ENCODE measurements around the gene C16orf78.
A peak's percentile ranks its signal among the peaks of the same experiment; 100 is the strongest.

DNA sequence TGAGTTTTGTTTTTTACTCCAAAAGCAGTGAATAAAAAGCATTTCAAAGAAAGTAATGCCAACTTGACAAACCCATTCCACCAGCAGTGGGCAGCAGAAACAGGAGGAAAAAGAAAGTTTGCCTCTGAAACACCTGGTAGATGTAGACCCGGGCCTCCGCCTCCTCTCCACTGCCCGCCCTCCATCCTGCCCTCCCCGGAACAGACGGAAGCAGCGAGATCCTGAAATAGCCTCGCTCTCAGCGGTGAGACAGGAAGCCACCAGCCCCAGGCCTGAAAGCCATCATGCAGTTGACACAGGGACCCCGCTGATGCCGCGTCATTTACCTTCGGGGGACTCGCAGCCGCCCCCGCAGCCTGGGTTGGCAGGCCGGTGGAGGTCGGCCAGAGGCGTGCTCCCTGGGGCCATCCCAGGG, 67.8 kb downstream of the C16orf78 start:
- TF ChIP-seq, protein P1, sequence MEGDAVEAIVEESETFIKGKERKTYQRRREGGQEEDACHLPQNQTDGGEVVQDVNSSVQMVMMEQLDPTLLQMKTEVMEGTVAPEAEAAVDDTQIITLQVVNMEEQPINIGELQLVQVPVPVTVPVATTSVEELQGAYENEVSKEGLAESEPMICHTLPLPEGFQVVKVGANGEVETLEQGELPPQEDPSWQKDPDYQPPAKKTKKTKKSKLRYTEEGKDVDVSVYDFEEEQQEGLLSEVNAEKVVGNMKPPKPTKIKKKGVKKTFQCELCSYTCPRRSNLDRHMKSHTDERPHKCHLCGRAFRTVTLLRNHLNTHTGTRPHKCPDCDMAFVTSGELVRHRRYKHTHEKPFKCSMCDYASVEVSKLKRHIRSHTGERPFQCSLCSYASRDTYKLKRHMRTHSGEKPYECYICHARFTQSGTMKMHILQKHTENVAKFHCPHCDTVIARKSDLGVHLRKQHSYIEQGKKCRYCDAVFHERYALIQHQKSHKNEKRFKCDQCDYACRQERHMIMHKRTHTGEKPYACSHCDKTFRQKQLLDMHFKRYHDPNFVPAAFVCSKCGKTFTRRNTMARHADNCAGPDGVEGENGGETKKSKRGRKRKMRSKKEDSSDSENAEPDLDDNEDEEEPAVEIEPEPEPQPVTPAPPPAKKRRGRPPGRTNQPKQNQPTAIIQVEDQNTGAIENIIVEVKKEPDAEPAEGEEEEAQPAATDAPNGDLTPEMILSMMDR (IDR thresholded peaks at IDR 0.05) = peak in 2 of 6 experiments; percentile 14 to 15
- peak in 1 of 2 donors; percentile 15 for TF ChIP-seq POLR2A (IDR thresholded peaks at IDR 0.05)
